ENCODE measurements around the gene SAV1.

SAV1 gene

GRCh38 chr14:50605766-50606165, 62.3 kb downstream of the SAV1 start:
- DNase-seq: no peak

- DNase-seq: no peak
Measured at GRCh38 chr14:50603565-50603964, 64.5 kb downstream of the SAV1 start.

GRCh38 chr14:50602035-50602434, 66.1 kb downstream of the SAV1 start:
- DNase-seq: no peak

GRCh38 chr14:50601394-50601793, 66.7 kb downstream of the SAV1 start:
- no peak for DNase-seq

- peak in 1 of 3 experiments; percentile 8 for DNase-seq
Measured at GRCh38 chr14:50600849-50601248, 67.3 kb downstream of the SAV1 start.

- peak in 2 of 3 experiments; percentile 18 to 68 for DNase-seq
Measured at GRCh38 chr14:50599700-50600444, 68.2 kb downstream of the SAV1 start.

GRCh38 chr14:50598765-50599164, 69.3 kb downstream of the SAV1 start:
- no peak for DNase-seq

- DNase-seq: no peak
Measured at GRCh38 chr14:50594577-50595316, 73.4 kb downstream of the SAV1 start.

GRCh38 chr14:50590464-50590863, 77.6 kb downstream of the SAV1 start:
- DNase-seq: no peak

Measured in NCI-H1417 (cell line).